HepG2 (cell line): ENCODE results near the gene SFMBT1. TPM values are rescaled to one million over a fixed set of nuclear protein-coding genes. Genes with fewer than 3 reads are reported as not detected.

Experiments used
- ARID2 ChIP-seq: sonication (generic); formaldehyde crosslinking; IDR thresholded peaks from 2 replicates; pipeline ENCODE4 v1.8.1; 2022; ENCODE audit warnings: mild to moderate bottlenecking, missing genetic modification reagents, borderline replicate concordance
- CENPT ChIP-seq: sonication (generic); formaldehyde crosslinking; IDR thresholded peaks from 2 replicates; pipeline ENCODE4 v1.8.0; 2022; ENCODE audit warnings: low read depth, mild to moderate bottlenecking, moderate library complexity, missing genetic modification reagents
- TBX3 ChIP-seq: fragments of 450-650 bp; IDR thresholded peaks from 2 replicates; pipeline ENCODE4 v1.6.1; 2017; ENCODE audit warnings: antibody characterized with exemption, mild to moderate bottlenecking, inconsistent platforms, borderline replicate concordance
- TIGD3 ChIP-seq: sonication (generic); formaldehyde crosslinking; IDR thresholded peaks from 2 replicates; pipeline ENCODE4 v1.5.1; 2020; ENCODE audit warnings: mild to moderate bottlenecking, missing genetic modification reagents, borderline replicate concordance
- UBTF ChIP-seq: sonication (generic); formaldehyde crosslinking; IDR thresholded peaks from 2 replicates; pipeline ENCODE4 v1.4.0; 2020; ENCODE audit warnings: mild to moderate bottlenecking, missing genetic modification reagents
- USF2 ChIP-seq, 2 experiments: sonication (generic) in 1 of 2; formaldehyde crosslinking in 1 of 2; IDR thresholded peaks; 2 replicates each; pipeline versions ENCODE4 v1.5.1 to v1.6.1; 2011 to 2020; ENCODE audit warnings: borderline replicate concordance in 1 of 2, low read depth in 1 of 2, low read length in 1 of 2, mild to moderate bottlenecking in 1 of 2, missing genetic modification reagents in 1 of 2, moderate library complexity in 1 of 2
- polyA plus RNA-seq, 8 experiments: library from polyadenylated mRNA; depleted of rRNA in 3 of 8; stranded (reverse) in 7 of 8; unstranded in 1 of 8; fragments of >200 nt; fragmentation: Illumina TruSeq in 4 of 8; extraction: Trizol in 4 of 8; gene quantifications; 2 replicates each; pipeline versions ENCODE4 v1.2.1 to v1.2.3, GENCODE V29; 2011 to 2016; ENCODE audit warnings: low read depth in 4 of 8, missing spikeins in 1 of 8, mixed read lengths in 1 of 8; ENCODE audit not compliant: insufficient read depth in 1 of 8
- total RNA-seq, 5 experiments: library from RNA; depleted of rRNA; stranded (reverse); fragments of >200 nt; fragmentation: Illumina TruSeq; extraction: Trizol; gene quantifications; 2 replicates each; pipeline ENCODE4 v1.2.3, GENCODE V29; 2016; ENCODE audit warnings: low read depth in 1 of 5
- TF ChIP-seq, protein P1 (sequence below): sonication (generic); formaldehyde crosslinking; IDR thresholded peaks from 2 replicates; pipeline ENCODE4 v1.5.0; 2020; ENCODE audit warnings: missing genetic modification reagents
- TF ChIP-seq, protein P2 (sequence below): sonication (generic); formaldehyde crosslinking; IDR thresholded peaks from 2 replicates; pipeline ENCODE4 v1.4.0; 2020; ENCODE audit warnings: missing genetic modification reagents, borderline replicate concordance

The SFMBT1 gene
- total and polyA plus RNA-seq, 2 of the 13 experiments (the other 11 are each of a cell fraction or from before 2014, with no cell fraction given): 3.8 to 12.8 TPM

GRCh38 chr3:53011324-53011723 lies 34.5 kb downstream of the SFMBT1 start (continued):
- TF ChIP-seq USF2 (IDR thresholded peaks at IDR 0.05; ENCODE audit: low read depth, low read length) (no peak), USF2 (CRISPR knock-in tag; IDR thresholded peaks at IDR 0.05; ENCODE audit: borderline replicate concordance) (no peak), CENPT (CRISPR knock-in tag) (no peak), TBX3 (no peak), TIGD3 (no peak), ARID2 (CRISPR knock-in tag) (no peak), UBTF (no peak)
- TF ChIP-seq, protein P1, sequence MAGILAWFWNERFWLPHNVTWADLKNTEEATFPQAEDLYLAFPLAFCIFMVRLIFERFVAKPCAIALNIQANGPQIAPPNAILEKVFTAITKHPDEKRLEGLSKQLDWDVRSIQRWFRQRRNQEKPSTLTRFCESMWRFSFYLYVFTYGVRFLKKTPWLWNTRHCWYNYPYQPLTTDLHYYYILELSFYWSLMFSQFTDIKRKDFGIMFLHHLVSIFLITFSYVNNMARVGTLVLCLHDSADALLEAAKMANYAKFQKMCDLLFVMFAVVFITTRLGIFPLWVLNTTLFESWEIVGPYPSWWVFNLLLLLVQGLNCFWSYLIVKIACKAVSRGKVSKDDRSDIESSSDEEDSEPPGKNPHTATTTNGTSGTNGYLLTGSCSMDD (CRISPR knock-in tag): no peak
- TF ChIP-seq, protein P2, sequence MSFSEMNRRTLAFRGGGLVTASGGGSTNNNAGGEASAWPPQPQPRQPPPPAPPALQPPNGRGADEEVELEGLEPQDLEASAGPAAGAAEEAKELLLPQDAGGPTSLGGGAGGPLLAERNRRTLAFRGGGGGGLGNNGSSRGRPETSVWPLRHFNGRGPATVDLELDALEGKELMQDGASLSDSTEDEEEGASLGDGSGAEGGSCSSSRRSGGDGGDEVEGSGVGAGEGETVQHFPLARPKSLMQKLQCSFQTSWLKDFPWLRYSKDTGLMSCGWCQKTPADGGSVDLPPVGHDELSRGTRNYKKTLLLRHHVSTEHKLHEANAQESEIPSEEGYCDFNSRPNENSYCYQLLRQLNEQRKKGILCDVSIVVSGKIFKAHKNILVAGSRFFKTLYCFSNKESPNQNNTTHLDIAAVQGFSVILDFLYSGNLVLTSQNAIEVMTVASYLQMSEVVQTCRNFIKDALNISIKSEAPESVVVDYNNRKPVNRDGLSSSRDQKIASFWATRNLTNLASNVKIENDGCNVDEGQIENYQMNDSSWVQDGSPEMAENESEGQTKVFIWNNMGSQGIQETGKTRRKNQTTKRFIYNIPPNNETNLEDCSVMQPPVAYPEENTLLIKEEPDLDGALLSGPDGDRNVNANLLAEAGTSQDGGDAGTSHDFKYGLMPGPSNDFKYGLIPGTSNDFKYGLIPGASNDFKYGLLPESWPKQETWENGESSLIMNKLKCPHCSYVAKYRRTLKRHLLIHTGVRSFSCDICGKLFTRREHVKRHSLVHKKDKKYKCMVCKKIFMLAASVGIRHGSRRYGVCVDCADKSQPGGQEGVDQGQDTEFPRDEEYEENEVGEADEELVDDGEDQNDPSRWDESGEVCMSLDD (CRISPR knock-in tag): no peak
